ENCODE results near the gene APOB.

The APOB gene

GRCh38 chr2:21035282-21035973 lies 8.4 kb downstream of the APOB start:
- H4K20me1 ChIP-seq (ENCODE audit: insufficient read depth), result no peaks in the 10 kb centered on the region
- H2AFZ ChIP-seq (ENCODE audit: low read depth), result no peak overlapping the region
- no peaks in the 10 kb centered on the region for H3K4me1 ChIP-seq (ENCODE audit: low read depth, poor library complexity, severe bottlenecking)
- no peak overlapping the region for H3K4me2 ChIP-seq
- H3K27me3 ChIP-seq (ENCODE audit: insufficient read depth, low read depth), result no peaks in the 10 kb centered on the region
- H3K9ac ChIP-seq, result no peak overlapping the region
- TF ChIP-seq, protein P1, sequence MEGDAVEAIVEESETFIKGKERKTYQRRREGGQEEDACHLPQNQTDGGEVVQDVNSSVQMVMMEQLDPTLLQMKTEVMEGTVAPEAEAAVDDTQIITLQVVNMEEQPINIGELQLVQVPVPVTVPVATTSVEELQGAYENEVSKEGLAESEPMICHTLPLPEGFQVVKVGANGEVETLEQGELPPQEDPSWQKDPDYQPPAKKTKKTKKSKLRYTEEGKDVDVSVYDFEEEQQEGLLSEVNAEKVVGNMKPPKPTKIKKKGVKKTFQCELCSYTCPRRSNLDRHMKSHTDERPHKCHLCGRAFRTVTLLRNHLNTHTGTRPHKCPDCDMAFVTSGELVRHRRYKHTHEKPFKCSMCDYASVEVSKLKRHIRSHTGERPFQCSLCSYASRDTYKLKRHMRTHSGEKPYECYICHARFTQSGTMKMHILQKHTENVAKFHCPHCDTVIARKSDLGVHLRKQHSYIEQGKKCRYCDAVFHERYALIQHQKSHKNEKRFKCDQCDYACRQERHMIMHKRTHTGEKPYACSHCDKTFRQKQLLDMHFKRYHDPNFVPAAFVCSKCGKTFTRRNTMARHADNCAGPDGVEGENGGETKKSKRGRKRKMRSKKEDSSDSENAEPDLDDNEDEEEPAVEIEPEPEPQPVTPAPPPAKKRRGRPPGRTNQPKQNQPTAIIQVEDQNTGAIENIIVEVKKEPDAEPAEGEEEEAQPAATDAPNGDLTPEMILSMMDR (conservative IDR thresholded peaks at IDR 0.05; ENCODE audit: low read depth, low read length), result no peak
- no peak overlapping the region for H3K27ac ChIP-seq
- no peaks in the 10 kb centered on the region for H3K36me3 ChIP-seq (ENCODE audit: insufficient read depth)
- H3K4me3 ChIP-seq (IDR thresholded peaks at IDR 0.05; ENCODE audit: insufficient read depth, low read depth, low read length), result no peak overlapping the region
- no peaks in the 10 kb centered on the region for H3K79me2 ChIP-seq (ENCODE audit: insufficient read depth, low read depth)

DNA sequence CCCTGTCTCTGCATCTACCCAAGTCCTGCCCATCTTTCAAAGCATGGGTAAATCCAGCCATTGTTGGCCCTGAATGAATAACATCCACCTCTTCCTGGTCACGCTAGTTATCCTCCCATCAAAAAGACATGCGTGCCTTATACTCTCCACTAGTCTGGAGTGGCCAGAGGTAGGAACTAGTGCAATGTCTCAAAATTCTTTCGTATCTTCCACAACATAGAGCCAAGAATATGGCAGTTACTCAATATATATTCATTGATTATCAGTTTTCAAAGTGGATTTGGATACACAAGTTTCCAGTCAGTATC lies 8.9 kb downstream of the APOB start:
- H3K27ac ChIP-seq, result no peak overlapping the region
- no peaks in the 10 kb centered on the region for H4K20me1 ChIP-seq (ENCODE audit: insufficient read depth)
- TF ChIP-seq, protein P1 (conservative IDR thresholded peaks at IDR 0.05; ENCODE audit: low read depth, low read length), result no peak
- no peak overlapping the region for H3K4me3 ChIP-seq (IDR thresholded peaks at IDR 0.05; ENCODE audit: insufficient read depth, low read depth, low read length)
- H3K9ac ChIP-seq, result no peak overlapping the region
- no peaks in the 10 kb centered on the region for H3K79me2 ChIP-seq (ENCODE audit: insufficient read depth, low read depth)
- H2AFZ ChIP-seq (ENCODE audit: low read depth), result no peak overlapping the region
- no peaks in the 10 kb centered on the region for H3K4me1 ChIP-seq (ENCODE audit: low read depth, poor library complexity, severe bottlenecking)
- H3K36me3 ChIP-seq (ENCODE audit: insufficient read depth), result no peaks in the 10 kb centered on the region
- no peaks in the 10 kb centered on the region for H3K27me3 ChIP-seq (ENCODE audit: insufficient read depth, low read depth)
- no peak overlapping the region for H3K4me2 ChIP-seq

DNA sequence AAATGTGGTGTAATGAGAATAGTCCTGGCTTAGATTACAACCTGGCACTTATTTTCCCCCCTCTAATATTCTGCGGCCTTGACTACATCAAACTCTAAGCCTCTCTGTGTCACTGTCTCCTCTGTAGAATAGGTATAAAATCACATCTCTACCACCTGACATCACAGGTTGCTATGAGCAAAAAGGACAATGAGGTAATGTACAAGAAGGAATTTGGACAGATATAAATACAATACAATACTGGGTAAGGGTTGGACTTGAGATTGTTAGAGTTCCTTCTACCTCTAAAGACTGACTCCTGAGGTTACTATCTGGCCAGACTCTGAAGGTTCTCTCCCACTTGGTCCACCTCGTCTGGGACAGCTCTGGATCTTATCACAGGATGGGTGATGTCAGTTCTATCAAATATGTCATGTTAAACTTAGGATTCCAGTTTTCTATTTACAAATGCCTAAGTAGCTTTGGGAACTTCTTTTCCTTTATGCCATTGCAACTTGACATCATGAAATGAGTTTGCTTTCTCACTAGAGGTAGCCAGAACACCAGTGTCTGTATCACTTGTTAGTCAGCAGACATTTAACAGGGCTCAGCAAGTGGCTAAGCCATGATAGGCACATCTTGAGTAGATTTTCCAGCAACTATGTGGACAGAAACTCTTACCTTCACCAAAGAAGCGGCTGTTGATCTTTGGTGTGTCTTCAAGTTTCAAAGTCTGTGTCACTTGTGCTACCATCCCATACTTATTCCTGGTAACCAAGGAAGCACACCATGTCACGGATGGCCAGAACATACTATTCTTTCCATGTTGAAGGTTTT lies 9.5 kb downstream of the APOB start:
- H3K4me2 ChIP-seq, result no peak overlapping the region
- H3K79me2 ChIP-seq (ENCODE audit: insufficient read depth, low read depth), result no peaks in the 10 kb centered on the region
- no peak overlapping the region for H3K4me3 ChIP-seq (IDR thresholded peaks at IDR 0.05; ENCODE audit: insufficient read depth, low read depth, low read length)
- H4K20me1 ChIP-seq (ENCODE audit: insufficient read depth), result no peaks in the 10 kb centered on the region
- TF ChIP-seq, protein P1 (conservative IDR thresholded peaks at IDR 0.05; ENCODE audit: low read depth, low read length), result no peak
- no peak overlapping the region for H2AFZ ChIP-seq (ENCODE audit: low read depth)
- no peaks in the 10 kb centered on the region for H3K36me3 ChIP-seq (ENCODE audit: insufficient read depth)
- H3K27me3 ChIP-seq (ENCODE audit: insufficient read depth, low read depth), result no peaks in the 10 kb centered on the region
- no peak overlapping the region for H3K27ac ChIP-seq
- no peaks in the 10 kb centered on the region for H3K4me1 ChIP-seq (ENCODE audit: low read depth, poor library complexity, severe bottlenecking)
- H3K9ac ChIP-seq, result no peak overlapping the region

DNA sequence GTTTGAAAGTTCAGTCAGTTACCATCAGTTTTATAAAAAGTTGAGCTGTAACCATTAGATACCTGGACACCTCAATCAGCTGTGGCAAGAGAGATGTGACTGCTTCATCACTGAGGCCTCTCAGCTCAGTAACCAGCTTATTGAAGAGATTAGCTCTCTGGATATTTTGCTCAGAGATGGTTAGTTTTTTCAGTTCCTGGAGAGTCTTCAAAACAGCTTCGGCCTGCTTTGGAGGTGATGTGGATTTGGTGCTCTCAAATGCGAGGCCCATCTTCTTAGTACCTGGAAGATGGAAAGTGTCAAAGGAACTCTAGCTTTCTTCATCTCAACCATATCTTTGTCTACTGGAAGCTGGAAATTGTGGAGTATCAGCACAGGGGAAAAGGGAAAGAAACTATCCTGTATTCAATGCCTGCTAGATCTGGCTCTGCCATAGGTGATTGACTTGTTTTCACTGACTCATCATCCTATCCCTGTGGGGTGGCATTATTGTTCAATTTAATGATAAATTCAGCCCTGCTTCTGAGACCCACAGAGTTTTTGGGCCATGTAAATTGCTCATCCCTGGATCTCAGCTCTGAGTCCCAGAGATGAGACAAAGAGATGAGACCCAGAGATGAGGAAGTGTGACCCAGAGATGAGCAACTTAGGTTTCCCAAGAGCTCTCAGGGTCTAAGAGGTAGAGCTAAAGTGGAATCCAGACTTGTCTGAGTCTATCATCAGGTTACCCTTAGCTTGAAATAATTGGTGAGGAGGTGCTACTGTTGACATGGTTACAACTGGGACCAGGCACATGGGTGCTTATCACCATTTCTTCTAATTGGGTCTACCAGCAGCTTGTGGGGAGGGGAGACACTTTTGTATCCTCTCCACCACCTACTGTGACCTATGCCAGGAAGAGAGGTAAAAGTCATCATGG lies 10.4 kb downstream of the APOB start:
- Histone ChIP-seq H3K27me3 (ENCODE audit: insufficient read depth, low read depth) (no peaks in the 10 kb centered on the region), H3K9ac (no peak overlapping the region), H4K20me1 (ENCODE audit: insufficient read depth) (no peaks in the 10 kb centered on the region), H3K36me3 (ENCODE audit: insufficient read depth) (no peaks in the 10 kb centered on the region), H3K27ac (no peak overlapping the region), H2AFZ (ENCODE audit: low read depth) (no peak overlapping the region), H3K79me2 (ENCODE audit: insufficient read depth, low read depth) (no peaks in the 10 kb centered on the region), H3K4me1 (ENCODE audit: low read depth, poor library complexity, severe bottlenecking) (no peaks in the 10 kb centered on the region), H3K4me3 (IDR thresholded peaks at IDR 0.05; ENCODE audit: insufficient read depth, low read depth, low read length) (no peak overlapping the region), H3K4me2 (no peak overlapping the region)
- TF ChIP-seq, protein P1 (conservative IDR thresholded peaks at IDR 0.05; ENCODE audit: low read depth, low read length), result no peak
